GM20431 (cell line): Measurements from ENCODE around the gene RINT1.

ENCODE experiments used
- in situ Hi-C: fragments of 300-500 bp; cut with MseI, MboI; formaldehyde crosslinking; loops from one replicate; pipeline ENCODE4 v1.15.0; 2020; ENCODE audit warnings: low sequenced_read_pairs; ENCODE audit not compliant: unreplicated experiment

Gene RINT1

DNA sequence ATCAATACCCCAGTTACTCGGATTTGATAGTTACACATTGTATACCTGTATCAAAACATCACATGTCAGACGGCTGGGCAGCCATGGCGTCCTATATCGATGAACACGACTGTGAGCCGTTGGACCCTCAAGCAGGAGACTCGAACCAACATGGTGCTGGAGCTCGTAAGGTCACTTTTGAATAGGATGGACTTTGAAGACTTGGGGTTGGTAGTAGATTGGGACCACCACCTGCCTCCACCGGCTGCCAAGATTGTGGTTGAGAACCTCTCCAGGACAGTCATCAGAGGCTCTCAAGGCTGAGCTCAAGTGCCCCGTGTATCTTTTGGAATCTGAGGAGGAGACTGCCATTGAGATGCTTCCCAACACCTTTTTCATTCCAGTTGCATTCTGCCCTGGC, 1.9 kb upstream of the RINT1 start:
- in situ Hi-C loops: no loop called here

DNA sequence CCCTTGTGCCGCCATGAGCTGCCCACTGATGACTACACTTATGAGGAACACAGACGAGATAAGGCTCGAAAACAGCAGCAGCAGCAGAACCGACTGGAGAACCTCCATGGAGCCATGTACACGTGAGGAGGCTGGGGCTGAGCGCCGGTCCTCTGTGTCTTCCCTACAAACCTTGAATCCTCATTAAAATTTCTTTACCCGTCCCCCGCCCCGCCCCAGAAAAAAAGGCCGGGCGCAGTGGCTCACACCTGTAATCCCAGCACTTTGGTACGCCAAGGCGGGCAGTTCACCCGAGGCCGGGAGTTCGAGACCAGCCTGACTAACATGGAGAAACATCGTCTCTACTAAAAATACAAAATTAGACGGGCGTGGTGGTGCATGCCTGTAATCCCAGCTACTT, 1.5 kb upstream of the RINT1 start:
- in situ Hi-C loops: no loop called here

DNA sequence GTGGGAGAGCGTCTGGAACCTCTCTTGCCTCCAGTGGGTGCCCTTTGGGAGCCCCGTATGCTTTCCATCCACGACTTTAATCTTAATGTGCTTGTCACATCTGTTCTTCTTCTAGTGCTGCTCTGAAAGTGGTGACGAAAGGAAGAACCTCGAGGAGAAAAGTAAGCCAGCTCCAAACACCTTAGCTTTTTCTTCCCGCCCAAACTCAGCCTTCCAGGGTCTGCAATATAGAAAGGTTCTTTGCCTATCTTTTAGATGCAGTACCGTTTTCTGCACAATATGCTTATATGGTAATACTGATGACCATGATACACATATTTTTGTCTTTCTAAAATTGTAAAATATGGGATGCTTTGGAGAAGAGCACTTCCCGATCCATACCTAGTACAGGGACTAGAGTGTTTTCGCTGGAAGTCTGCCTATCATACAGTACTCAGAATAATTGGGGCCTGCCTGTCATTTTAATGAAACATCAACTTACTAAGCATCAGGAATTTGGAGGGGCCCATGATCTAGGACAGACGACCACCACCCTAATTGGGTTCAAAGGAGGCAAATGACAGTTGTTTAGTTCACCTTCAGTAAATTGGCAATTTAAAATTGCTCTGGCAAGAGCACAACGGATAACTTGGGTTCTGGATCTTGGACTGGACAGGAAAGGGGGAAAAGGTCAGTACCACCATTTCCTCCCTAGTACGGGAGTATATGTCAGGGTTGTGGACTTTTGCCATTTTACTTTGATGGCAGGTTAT, 884 bp downstream of the RINT1 start:
- in situ Hi-C loops: no loop called here

DNA sequence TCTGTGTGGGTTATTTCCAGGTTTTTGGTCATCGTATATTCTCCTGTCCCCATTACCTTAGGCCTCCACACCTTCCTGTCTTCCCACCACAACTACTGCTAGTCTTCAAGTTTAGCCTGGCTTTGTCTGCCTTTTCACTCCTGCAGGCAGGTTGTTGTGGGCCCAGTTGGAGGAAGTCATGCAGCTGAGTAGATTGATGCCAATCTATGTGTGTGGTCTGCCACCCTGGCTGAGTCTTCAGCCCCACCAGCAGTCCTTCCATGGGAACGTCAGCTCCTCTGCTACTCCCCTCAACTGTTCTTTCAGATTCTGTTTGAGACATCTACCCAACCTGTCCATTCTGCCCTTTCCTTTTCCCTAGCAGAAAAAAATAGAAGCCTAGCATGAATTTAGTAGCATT, 6.3 kb downstream of the RINT1 start:
- in situ Hi-C loops: no loop called here

DNA sequence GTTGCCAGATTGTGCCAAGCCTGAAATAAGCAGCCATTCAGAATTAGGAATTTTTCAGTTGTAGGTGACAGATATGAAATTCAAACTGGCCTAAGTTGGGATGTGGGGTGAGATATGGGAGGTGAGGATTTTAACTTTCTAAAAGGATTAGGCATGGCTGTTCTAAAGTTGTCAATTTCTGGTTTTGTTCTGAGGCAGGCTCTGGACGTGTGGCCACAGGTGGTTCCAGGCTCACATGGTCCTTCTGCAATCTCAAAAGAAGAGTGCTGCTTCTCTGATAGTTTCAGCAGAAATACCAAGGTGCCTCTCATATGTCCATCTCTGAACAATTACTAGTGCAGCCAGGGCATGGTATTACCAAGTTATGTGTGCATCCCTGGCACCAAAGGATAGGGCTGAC, 27.9 kb downstream of the RINT1 start:
- in situ Hi-C loops: no loop called here

DNA sequence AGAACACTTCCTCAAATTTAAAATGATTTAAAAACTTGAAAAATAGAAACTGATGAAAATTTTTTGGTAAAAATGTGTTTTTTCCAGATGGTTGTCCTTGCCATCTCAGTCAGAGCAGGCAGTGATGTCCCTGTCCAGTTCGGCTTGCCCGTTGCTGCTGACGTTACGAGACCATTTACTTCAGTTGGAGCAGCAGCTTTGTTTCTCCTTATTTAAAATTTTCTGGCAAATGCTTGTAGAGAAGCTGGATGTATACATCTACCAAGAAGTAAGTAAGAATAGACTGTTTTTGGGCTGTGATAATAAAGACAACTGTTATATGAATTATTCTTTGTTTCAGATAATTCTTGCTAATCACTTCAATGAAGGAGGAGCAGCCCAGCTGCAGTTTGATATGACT, 33.2 kb downstream of the RINT1 start:
- in situ Hi-C loops: no loop called here

DNA sequence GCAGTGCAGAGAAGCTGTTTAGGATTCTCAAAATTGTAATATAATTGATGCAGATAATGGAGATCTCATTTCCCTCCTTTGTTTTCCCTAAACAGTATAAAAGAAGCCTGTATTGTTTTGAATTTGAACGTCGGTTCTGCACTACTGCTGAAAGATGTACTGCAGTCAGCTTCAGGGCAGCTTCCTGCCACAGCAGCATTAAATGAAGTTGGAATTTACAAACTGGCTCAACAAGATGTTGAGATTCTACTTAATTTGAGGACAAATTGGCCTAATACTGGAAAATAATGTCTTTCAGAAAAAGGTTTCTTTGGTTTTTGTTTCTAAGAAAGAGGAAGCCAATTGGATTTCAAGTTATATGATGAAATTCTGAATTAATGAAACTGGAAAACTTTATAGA, 35.0 kb downstream of the RINT1 start:
- in situ Hi-C loops: no loop called here

DNA sequence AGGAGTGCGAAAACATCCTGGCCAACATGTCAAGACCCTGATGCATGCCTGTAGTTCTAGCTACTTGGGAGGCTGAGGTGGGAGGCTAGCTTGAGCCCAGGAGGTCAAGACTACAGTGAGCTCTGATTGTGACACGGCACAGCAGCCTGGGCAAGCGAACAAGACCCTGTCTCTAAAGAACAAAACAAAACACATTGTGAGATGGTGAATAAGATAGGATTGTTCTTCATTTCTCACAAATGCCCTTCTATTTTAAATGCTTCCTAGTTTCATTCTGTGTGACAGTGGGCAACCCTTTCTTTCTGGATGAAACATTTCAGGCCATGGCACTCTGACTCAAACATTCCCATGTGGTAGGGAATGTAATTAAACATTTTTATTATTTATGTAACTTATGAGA, 35.8 kb downstream of the RINT1 start:
- in situ Hi-C loops: no loop called here

DNA sequence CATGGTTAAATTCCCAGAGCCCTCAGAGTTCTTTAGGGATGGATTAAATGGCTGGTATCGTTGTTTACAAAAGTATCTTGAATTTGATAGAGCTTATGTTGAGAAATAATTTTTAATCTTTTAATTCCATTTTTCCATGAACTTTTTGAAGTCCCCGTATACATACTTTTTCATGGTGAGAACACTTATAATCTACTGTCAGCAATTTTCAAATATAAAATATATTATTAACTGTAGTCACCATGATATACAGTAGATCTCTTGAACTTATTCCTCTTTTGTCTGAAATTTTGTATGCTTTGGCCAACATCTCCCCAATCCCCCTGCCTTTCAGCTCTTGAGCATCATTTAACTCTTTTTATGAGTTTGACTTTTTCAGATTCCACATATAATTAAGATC, 39.9 kb downstream of the RINT1 start:
- in situ Hi-C loops: no loop called here

DNA sequence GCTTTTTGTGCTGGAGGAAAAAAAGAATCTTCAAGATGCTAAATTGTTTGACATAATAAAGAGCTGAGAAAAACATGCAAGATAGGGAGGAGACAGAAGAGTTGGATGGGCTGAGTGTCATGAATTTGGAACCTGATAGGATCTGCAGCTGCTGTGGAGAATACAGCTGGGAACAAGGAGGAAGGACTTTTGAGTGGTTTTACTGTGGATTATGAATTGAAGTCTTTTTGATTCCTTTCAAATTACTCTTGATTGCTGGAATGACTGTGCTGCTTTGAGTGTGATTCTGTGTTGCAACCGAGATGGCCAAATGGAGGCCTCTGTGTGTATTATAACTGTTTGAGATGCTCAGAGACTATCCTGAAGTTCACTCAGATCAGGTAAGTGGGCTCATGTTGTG, 45.2 kb downstream of the RINT1 start:
- in situ Hi-C loops: no loop called here

DNA sequence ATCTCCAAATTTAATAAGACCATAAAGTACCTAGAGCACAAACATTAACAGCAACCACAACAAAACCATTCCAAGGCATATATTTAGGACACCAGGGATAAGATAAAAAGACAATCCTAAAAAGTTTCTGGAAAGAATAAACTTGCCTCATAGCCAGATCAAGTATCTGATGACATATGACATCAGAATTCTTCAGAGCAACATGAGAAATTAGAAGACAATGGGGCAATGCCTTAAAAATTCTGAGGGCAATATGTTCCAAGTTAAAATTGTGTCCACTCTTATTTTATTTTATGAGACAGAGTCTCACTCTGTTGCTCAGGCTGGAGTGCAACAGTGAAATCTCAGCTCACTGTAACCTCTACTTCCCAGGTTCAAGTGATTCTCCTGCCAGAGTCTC, 46.5 kb downstream of the RINT1 start:
- in situ Hi-C loops: no loop called here

DNA sequence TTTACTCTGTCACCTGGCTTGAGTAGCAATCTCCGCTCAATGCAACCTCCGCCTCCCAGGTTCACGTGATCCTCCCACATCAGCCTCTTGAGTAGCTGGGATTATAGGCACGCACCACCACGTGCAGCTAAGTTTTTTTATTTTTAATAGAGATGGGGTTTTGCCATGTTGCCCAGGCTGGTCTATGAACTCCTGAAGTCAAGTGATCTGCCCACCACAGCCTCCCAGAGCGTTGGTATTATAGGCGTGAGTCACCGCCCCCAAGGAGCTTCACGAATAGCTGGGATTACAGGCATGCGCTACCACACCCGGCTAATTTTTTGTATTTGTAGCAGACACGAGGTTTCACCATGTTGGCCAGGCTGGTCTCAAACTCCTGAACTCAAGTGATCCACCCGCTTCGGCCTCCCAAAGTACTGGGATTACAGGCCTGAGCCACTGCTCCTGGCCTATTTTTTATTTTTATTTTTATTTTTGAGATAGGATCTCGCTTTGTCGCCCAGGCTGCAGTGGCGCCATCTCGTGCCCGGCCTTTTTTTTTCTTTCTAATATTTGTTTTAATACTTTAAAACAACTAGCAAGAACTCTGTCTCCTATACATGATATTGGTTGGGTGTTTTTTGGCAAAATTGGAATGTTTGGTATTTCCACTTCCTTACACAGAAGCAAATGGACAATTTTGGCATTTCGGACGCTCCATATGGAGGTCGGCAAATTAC, 48.2 kb downstream of the RINT1 start:
- in situ Hi-C loops: no loop called here

DNA sequence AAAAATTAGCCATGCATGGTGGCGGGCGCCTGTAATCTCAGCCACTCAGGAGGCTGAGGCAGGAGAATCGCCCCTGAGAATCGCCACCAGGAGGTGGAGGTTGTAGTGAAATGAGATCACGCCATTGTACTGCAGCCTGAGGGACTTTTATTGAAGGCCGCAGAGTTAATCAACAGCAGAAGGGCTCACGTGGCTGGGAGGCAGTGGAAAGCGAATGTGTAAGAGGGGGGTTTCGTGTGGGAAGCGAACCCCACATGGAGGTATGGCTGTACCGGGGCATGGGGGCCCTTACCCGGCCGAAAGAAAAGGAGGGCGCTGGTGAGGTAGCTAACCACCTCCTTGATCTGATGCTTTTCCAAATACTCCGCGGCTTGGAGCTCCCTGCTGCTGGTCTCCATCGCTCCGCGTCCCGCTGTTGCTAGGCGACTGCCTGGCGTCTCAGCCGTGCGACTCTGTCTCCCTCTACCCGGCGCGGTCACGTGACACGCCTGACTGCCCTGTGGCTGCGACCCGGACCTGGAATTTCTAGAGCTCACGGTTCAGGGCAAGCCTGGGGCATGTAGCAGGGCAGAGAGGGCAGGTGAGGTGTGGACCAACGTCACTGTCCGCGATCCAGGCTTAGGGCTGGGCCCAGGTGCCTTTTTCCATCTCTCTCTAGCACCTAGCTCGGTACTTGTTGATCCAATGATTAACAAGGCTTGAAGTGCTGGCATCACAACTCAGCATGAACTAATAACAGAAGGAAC, 49.2 kb downstream of the RINT1 start, which contains the start of gene EFCAB10:
TSS of gene EFCAB10 (minus strand) at position 428 of the 746 bp plus-strand sequence. CDS start at position 398, 30 bp downstream.
- in situ Hi-C loops: no loop called here

DNA sequence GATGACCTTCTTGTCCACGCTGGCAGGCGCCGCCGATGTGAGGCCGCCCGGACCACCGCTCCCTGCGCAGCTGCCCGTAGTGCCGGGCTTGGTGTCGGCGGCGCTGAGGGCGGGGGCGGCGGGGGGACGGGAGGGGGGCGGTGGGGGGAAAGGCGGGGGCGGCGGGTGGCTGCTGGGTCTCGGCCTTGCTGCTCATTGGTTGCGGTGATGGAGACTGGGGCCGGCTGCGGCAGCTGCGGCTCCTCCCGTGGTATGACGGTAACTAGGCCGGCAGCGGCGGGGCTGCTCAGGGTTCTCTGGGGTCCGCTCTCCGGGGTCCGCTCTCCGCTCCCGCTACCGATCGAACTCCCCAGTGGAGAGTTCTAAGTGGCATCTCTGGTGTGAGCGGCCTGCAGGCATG, 51.1 kb downstream of the RINT1 start:
- in situ Hi-C loops: no loop called here

DNA sequence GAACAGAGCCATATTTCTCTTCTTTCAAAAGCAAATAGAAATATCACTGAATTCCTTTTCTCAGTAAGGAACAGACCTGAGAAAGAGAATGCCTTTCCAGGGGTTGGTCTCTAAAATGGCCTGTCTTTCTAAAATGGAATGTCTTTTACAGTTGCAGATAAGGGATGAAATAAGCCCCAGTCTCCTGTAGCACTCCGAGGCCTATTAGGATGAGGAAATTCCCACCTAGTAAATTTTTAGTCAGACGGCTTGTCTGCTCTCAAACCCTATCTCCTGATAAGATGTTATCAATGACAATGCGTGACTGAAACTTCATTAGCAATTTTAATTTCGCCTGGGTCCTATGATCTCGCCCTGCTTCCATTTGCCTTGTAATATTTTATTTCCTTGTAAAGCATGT, 52.2 kb downstream of the RINT1 start:
- in situ Hi-C loops: no loop called here

DNA sequence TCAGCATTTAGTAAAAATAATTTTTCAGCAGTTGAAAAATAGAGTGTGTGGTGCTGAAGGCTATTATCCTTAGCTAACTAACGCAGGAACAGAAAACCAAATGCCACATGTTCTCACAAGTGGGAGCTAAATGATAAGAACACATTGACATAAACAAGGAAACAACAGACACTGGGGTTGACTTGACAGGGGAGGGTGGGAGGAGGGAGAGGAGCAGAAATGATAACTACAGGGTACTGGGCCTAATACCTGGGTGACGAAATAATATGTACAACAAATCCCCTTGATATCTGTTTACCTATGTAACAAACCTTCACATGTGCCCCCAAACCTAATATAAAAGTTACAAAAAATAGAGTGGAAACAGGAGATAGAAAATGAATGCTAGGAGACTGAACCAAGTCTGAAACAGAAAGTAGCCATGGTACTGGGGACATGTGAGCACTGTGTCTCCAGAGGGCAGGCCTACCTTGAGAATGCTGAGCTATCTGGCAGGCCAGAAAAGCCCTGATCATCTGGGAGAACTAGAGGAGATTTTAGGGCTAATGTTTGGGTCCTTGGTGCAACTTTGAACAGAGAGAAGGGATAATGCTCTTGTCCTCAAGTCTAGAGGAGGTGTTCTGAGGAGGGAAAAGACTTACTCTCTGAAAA, 54.0 kb downstream of the RINT1 start:
- in situ Hi-C loops: no loop called here

DNA sequence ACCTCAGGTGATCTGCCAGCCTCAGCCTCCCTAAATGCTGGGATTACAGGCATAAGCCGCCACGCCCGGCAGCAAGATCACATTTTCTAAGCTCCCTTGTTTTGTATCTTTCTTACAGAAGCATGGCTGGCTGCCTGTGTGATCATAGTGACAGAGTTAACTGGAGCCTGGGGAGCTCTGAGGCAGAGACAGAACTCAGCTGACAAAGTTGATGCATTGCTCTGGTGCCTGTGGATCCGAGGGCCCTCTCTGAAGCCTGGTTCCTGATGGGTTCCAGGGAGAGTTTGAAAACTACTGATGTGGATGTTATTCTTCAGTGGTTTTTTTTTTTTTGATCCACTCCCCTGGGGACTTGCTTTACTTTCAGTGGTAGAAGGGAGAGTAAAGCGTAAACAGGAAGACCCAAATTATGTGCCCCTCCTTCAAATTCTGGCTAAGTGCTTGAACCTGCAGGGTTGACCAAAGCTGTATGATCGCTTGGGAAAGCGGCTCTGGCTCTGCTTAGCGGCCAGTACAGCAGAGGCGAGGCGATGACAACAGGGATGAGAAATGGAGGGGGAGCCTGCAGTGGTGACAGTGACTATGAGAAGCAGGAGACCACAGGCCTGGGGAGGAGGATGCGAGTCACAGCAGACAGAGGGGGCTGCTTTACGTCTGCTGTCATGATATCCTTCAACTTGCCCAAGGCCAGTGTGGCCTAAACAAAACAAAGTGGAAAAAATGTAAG, 56.1 kb downstream of the RINT1 start:
- in situ Hi-C loops: no loop called here

DNA sequence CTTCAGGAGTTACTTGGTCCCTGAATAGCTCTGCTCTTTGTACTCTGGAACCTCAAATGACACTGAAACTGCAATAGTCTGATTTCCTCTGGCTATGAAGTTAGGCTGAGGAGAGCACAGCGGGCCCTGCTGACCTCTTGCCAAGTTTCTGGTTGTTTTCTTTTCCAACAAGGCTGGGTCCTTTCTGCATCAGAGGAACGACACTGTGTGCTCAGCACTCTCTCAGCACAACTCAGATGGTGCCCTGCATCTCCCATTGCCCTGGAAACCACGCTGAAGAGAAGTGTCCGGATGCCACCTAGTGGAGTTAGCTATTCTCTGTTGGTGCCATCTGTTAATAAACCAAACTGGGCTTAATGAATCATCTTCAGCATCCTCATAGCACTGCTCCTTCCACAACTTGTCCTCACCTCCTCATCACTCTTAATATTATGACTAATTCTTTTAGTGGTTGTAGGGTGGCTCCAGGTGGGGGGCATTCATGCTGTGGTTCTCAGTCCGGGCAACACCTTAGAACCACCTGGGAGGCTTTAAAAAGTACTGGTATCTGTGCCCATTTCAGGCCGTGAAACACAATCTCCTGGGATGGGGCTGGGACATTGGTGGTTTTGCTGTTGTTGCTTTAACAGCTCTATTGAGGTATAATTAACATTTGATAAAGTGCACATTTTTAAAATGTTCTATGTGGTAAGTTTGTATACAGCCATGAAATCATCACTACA, 57.5 kb downstream of the RINT1 start:
- in situ Hi-C loops: no loop called here

DNA sequence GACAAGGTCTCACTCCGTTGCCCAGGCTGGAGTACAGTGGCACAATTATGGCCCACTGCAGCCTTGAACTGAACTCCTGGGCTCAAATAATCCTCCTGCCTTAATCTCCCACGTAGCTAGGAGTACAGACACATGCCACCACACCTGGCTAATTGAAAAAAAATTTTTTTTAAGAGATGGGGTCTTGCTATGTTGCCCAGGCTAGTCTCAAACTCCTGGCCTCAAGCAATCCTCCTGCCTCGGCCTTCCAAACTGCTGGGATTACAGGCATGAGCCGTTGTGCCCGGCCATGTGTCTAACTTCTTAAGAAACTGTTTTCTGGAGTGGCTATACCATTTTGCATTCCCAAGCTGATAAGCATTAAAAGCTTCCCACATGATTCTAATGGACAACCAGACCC, 58.8 kb downstream of the RINT1 start:
- in situ Hi-C loops: no loop called here
